ENCODE data around the gene CNTNAP5. TPM values are rescaled to one million over a fixed set of nuclear protein-coding genes. Genes with fewer than 3 reads are reported as not detected.

Gene CNTNAP5
- total and polyA plus RNA-seq, 9 of the 15 experiments (the other 6 are each of a cell fraction or from before 2014, with no cell fraction given) = not detected

DNA sequence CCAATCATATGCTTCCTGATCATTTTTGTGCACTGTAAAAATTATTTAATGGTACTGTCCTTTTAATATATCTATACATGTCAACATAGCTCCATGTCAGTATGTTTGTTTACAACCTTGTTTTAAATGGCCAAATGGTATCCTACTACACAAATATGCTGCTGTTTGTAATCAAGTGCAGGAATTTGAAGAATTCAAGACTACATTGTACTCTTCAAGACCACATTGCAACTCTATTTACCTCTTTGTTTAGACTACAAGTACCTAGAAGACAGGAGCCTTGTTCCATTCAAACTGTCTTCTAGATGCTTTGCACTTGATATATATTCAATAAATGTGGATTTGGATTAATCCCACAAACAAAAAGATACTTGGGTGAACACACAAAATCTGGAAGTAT is 41.7 kb downstream of the CNTNAP5 start (continued):
- TF ChIP-seq, protein P1, sequence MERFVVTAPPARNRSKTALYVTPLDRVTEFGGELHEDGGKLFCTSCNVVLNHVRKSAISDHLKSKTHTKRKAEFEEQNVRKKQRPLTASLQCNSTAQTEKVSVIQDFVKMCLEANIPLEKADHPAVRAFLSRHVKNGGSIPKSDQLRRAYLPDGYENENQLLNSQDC (CRISPR knock-in tag; IDR thresholded peaks at IDR 0.05) = no peak
- TF ChIP-seq THRAP3 (IDR thresholded peaks at IDR 0.05; ENCODE audit: borderline replicate concordance) (no peak), POU5F1 (IDR thresholded peaks at IDR 0.05; ENCODE audit: borderline replicate concordance, low read depth, low read length, partially characterized antibody) (no peak), ZNF232 (CRISPR knock-in tag; IDR thresholded peaks at IDR 0.05) (no peak), ZNF316 (IDR thresholded peaks at IDR 0.05) (no peak), ZC3H11A (IDR thresholded peaks at IDR 0.05; ENCODE audit: low read depth, low read length) (no peak), ZSCAN32 (CRISPR knock-in tag; IDR thresholded peaks at IDR 0.05) (no peak), POLR2AphosphoS2 (IDR thresholded peaks at IDR 0.05; ENCODE audit: low read length) (no peak), HMG20A (CRISPR knock-in tag; conservative IDR thresholded peaks at IDR 0.05) (no peak), ZNF699 (CRISPR knock-in tag; IDR thresholded peaks at IDR 0.05; ENCODE audit: insufficient replicate concordance) (no peak), PCBP2 (IDR thresholded peaks at IDR 0.05; ENCODE audit: low read depth, low read length, poor library complexity, severe bottlenecking) (no peak), BACH1 (tag; IDR thresholded peaks at IDR 0.05) (no peak), FOXK2 (conservative IDR thresholded peaks at IDR 0.05 in 1 of 2, IDR thresholded peaks at IDR 0.05 in 1 of 2; ENCODE audit: low read depth in 2 of 2) (no peak), ZFP36 (IDR thresholded peaks at IDR 0.05; ENCODE audit: low read depth, low read length, partially characterized antibody) (no peak)
- TF ChIP-seq, protein P2, sequence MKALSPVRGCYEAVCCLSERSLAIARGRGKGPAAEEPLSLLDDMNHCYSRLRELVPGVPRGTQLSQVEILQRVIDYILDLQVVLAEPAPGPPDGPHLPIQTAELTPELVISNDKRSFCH (CRISPR knock-in tag; IDR thresholded peaks at IDR 0.05) = no peak
- TF ChIP-seq, protein P2 (tag; IDR thresholded peaks at IDR 0.05) = no peak
- TF ChIP-seq, protein P3, sequence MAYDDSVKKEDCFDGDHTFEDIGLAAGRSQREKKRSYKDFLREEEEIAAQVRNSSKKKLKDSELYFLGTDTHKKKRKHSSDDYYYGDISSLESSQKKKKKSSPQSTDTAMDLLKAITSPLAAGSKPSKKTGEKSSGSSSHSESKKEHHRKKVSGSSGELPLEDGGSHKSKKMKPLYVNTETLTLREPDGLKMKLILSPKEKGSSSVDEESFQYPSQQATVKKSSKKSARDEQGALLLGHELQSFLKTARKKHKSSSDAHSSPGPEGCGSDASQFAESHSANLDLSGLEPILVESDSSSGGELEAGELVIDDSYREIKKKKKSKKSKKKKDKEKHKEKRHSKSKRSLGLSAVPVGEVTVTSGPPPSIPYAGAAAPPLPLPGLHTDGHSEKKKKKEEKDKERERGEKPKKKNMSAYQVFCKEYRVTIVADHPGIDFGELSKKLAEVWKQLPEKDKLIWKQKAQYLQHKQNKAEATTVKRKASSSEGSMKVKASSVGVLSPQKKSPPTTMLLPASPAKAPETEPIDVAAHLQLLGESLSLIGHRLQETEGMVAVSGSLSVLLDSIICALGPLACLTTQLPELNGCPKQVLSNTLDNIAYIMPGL (CRISPR knock-in tag; IDR thresholded peaks at IDR 0.05) = no peak

All from K562 (cell line).